ENCODE results near the gene CD74.
"Not testable (repeated sequence)": the region's sequence is repeated elsewhere in the genome, so short reads cannot be mapped to it uniquely, and the experiment has no call there.

The CD74 gene

DNA sequence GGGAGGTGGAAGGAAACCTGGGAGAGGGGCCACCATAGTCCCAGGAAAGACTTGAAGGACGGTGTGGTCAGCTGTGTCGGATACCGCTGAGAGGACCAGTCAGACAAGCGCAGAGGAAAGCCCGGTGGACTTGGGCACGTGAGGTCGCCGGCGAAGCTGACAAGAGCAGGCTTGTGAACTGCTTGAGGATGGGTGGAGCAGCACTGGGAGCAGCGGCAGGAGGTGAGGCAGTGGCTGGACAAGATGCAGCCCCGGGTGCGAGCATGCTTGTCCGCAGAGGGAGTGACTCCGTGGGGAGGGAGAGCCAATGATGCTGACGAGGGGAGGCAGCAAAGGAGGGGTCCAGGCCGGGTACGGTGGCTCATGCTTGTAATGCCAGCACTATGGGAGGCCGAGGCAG, 18.3 kb upstream of the CD74 start:
- no peak overlapping the region for H3K4me3 ChIP-seq (ENCODE audit: low read depth, low read length)

DNA sequence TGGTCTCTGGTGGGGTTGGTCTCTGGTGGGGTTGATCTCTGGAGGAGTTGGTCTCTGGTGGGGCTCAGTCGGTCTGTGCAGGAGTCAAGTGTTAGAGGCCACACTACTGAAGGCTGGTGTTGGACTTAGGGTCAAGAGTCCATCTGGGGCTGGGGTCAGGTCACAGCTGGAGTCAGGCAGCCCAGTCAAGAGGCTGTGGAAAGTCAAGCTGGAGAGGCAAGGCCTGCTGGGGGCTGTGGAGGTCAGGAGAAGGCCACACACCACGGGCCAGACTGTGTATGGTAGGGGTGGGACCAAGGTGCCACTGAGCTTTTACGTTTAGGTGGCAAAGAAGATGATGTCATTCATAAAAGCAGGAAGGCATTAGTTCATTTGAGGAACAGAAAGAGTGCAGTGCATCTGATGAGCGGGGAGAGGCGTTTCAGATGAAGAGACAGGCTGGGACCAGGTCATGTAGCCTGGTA, 16.7 kb upstream of the CD74 start:
- H3K4me3 ChIP-seq (ENCODE audit: low read depth, low read length), result no peak overlapping the region
- TF ChIP-seq, protein P1, sequence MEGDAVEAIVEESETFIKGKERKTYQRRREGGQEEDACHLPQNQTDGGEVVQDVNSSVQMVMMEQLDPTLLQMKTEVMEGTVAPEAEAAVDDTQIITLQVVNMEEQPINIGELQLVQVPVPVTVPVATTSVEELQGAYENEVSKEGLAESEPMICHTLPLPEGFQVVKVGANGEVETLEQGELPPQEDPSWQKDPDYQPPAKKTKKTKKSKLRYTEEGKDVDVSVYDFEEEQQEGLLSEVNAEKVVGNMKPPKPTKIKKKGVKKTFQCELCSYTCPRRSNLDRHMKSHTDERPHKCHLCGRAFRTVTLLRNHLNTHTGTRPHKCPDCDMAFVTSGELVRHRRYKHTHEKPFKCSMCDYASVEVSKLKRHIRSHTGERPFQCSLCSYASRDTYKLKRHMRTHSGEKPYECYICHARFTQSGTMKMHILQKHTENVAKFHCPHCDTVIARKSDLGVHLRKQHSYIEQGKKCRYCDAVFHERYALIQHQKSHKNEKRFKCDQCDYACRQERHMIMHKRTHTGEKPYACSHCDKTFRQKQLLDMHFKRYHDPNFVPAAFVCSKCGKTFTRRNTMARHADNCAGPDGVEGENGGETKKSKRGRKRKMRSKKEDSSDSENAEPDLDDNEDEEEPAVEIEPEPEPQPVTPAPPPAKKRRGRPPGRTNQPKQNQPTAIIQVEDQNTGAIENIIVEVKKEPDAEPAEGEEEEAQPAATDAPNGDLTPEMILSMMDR (IDR thresholded peaks at IDR 0.05; ENCODE audit: borderline replicate concordance, insufficient read depth, low read depth, low read length), result no peak

More for the DNA sequence above, 18.3 kb upstream of the CD74 start:
- TF ChIP-seq, protein P1 (IDR thresholded peaks at IDR 0.05; ENCODE audit: borderline replicate concordance, insufficient read depth, low read depth, low read length), result no peak

DNA sequence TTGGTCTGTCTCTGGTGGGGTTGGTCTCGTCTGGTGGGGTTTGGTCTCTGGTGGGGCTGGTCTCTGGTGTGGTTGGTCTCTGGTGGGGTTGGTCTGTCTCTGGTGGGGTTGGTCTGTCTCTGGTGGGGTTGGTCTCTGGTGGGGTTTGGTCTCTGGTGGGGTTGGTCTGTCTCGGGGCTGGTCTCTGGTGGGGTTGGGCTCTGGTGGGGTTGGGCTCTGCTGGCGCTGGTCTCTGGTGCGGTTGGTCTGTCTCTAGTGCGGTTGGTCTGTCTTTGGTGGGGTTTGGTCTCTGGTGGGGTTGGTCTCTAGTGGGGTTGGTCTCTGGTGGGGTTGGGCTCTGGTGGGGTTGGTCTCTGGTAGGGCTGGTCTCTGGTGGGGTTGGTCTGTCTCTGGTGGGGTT, 16.3 kb upstream of the CD74 start:
- TF ChIP-seq, protein P1 (IDR thresholded peaks at IDR 0.05; ENCODE audit: borderline replicate concordance, insufficient read depth, low read depth, low read length), result no peak
- H3K4me3 ChIP-seq (ENCODE audit: low read depth, low read length), result no peak overlapping the region

DNA sequence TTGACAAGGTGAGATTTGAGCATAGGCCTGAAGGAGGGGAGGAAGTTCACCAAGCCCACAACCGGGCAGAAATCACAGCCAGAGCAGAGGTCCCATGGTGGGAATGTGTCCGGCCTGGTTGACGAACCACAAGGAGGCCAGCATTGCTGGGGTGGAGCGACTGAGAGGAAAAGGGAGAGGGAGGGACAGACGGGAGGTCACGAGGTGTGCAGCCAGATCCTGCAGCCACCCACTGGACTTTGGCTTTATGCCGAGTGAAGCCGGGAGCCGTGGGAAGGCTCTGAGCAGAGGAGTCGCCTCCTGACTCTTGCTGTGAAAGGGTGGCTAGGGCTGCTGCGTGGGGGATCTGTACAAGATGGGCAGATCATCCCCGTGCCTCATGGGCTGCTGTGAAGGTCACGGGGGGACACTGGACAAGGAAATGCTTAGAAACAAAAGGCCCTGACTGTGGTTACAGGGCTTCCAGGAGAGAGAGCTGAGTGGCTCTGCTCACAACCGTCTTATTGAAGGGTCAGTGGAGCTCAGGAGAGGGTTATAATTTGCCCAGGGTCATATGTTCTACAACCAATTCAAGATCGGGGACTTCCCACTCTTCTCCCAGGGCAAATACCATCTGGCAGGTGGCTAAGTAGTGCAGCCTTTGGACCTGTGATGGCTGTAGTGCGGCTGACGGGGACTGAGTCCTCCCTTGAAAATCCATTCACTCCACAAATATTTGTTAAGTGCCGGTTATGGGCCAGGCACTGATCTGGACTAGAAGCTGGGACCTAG, 15.6 kb upstream of the CD74 start:
- no peak overlapping the region for H3K4me3 ChIP-seq (ENCODE audit: low read depth, low read length)
- TF ChIP-seq, protein P1 (IDR thresholded peaks at IDR 0.05; ENCODE audit: borderline replicate concordance, insufficient read depth, low read depth, low read length), result no peak

GRCh38 chr5:150426165-150426564, 13.5 kb upstream of the CD74 start:
- H3K4me3 ChIP-seq (ENCODE audit: low read depth, low read length), result not testable (repeated sequence)

DNA sequence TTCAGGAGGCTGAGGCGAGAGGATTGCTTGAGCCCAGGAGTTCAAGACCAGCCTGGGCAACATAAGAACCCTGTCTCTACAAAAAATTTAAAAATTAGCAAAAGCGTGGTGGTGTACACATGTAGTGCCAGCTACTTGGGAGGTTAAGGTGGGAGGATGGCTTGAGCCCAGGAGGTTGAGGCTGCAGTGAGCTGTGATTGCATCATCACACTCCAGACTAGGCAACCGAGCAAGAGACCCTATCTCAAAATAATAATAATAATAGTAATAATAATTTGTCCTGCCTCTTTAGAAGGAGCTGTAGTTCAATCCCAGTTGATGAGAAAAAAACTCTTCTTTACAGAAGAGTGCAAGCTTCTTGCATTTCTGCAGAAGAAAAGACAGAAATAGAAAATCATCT, 10.0 kb upstream of the CD74 start:
- H3K4me3 ChIP-seq (ENCODE audit: low read depth, low read length), result no peak overlapping the region
- TF ChIP-seq, protein P1 (IDR thresholded peaks at IDR 0.05; ENCODE audit: borderline replicate concordance, insufficient read depth, low read depth, low read length), result no peak

- H3K4me3 ChIP-seq (ENCODE audit: low read depth, low read length), result no peak overlapping the region
- TF ChIP-seq, protein P1 (IDR thresholded peaks at IDR 0.05; ENCODE audit: borderline replicate concordance, insufficient read depth, low read depth, low read length), result no peak
Measured at GRCh38 chr5:150422075-150422474, 9.4 kb upstream of the CD74 start.

All from GM12875 (cell line).